Liver (tissue), 9 donors: ENCODE results near the gene FBXL4. TPM values are rescaled to one million over a fixed set of nuclear protein-coding genes. Genes with fewer than 3 reads are reported as not detected.

ENCODE experiments used
- DNase-seq: peaks from one replicate; pipeline ENCODE4 v3.0.0-alpha.2; 2017; ENCODE audit warnings: low spot score
- H3K27ac ChIP-seq, 2 donors: one replicate each; pipeline ENCODE4 v1.7.0; 2013; ENCODE audit warnings: inconsistent platforms in 2 of 2, low read length in 2 of 2, control low read depth in 1 of 2, low read depth in 1 of 2, mild to moderate bottlenecking in 1 of 2
- H3K27me3 ChIP-seq, 4 donors: one replicate each; pipeline versions ENCODE4 v1.6.1 to v1.7.0; 2013; ENCODE audit warnings: low read length in 3 of 4, inconsistent platforms in 1 of 4, mild to moderate bottlenecking in 1 of 4, moderate library complexity in 1 of 4; ENCODE audit not compliant: control insufficient read depth in 4 of 4, insufficient read depth in 4 of 4
- H3K36me3 ChIP-seq, 4 donors: one replicate each; pipeline versions ENCODE4 v1.6.1 to v1.7.0; 2013; ENCODE audit warnings: low read length in 3 of 4, mild to moderate bottlenecking in 3 of 4, low read depth in 1 of 4, moderate library complexity in 1 of 4; ENCODE audit not compliant: control insufficient read depth in 4 of 4, insufficient read depth in 3 of 4
- H3K4me1 ChIP-seq, 4 donors: one replicate each; pipeline versions ENCODE4 v1.6.1 to v1.7.0; 2013; ENCODE audit warnings: low read length in 3 of 4, mild to moderate bottlenecking in 3 of 4, moderate library complexity in 1 of 4; ENCODE audit not compliant: control insufficient read depth in 4 of 4, insufficient read depth in 4 of 4
- H3K4me3 ChIP-seq, 3 donors: one replicate each; pipeline versions ENCODE4 v1.6.1 to v1.7.0; 2013; ENCODE audit warnings: low read length in 3 of 3, control low read depth in 1 of 3, low read depth in 1 of 3, mild to moderate bottlenecking in 1 of 3
- H3K9ac ChIP-seq, 2 donors: one replicate each; pipeline ENCODE4 v1.7.0; 2013; ENCODE audit warnings: low read length in 2 of 2, mild to moderate bottlenecking in 2 of 2, moderate library complexity in 2 of 2, control low read depth in 1 of 2, low read depth in 1 of 2
- H3K9me3 ChIP-seq, 4 donors: one replicate each; pipeline versions ENCODE4 v1.6.1 to v1.7.0; 2013; ENCODE audit warnings: low read length in 3 of 4; ENCODE audit not compliant: control insufficient read depth in 4 of 4
- EGR1 ChIP-seq, 2 donors: IDR thresholded peaks; 2 replicates each; pipeline ENCODE4 v1.6.1; 2016 to 2018; ENCODE audit warnings: antibody characterized with exemption in 2 of 2, low read depth in 2 of 2
- FOXA1 ChIP-seq: IDR thresholded peaks from 2 replicates; pipeline ENCODE4 v1.6.1; 2016; ENCODE audit warnings: antibody characterized with exemption
- FOXA2 ChIP-seq: IDR thresholded peaks from 2 replicates; pipeline ENCODE4 v1.6.1; 2016; ENCODE audit warnings: antibody characterized with exemption
- GABPA ChIP-seq, 2 donors: IDR thresholded peaks in 1 of 2; conservative IDR thresholded peaks in 1 of 2; 2 replicates each; pipeline ENCODE4 v1.6.1; 2016; ENCODE audit warnings: antibody characterized with exemption in 2 of 2, mild to moderate bottlenecking in 1 of 2, moderate library complexity in 1 of 2
- HNF4A ChIP-seq, 2 donors: conservative IDR thresholded peaks; 2 replicates each; pipeline ENCODE4 v1.6.1; 2016; ENCODE audit warnings: antibody characterized with exemption in 2 of 2, mild to moderate bottlenecking in 2 of 2
- HNF4G ChIP-seq: IDR thresholded peaks from 2 replicates; pipeline ENCODE4 v1.6.1; 2016; ENCODE audit warnings: antibody characterized with exemption
- JUND ChIP-seq, 2 donors: IDR thresholded peaks; 2 replicates each; pipeline ENCODE4 v1.6.1; 2016; ENCODE audit warnings: antibody characterized with exemption in 2 of 2
- NR2F2 ChIP-seq: IDR thresholded peaks from 2 replicates; pipeline ENCODE4 v1.6.1; 2016; ENCODE audit warnings: antibody characterized with exemption
- RAD21 ChIP-seq, 2 donors: IDR thresholded peaks; 2 replicates each; pipeline ENCODE4 v1.6.1; 2016; ENCODE audit warnings: antibody characterized with exemption in 2 of 2, mild to moderate bottlenecking in 2 of 2
- RXRA ChIP-seq, 2 donors: IDR thresholded peaks; 2 replicates each; pipeline ENCODE4 v1.6.1; 2017 to 2018; ENCODE audit warnings: antibody characterized with exemption in 2 of 2, mild to moderate bottlenecking in 1 of 2
- SP1 ChIP-seq: IDR thresholded peaks from 2 replicates; pipeline ENCODE4 v1.6.1; 2018; ENCODE audit warnings: antibody characterized with exemption, mild to moderate bottlenecking
- TAF1 ChIP-seq: conservative IDR thresholded peaks from 2 replicates; pipeline ENCODE4 v1.6.1; 2016; ENCODE audit warnings: antibody characterized with exemption, mild to moderate bottlenecking
- YY1 ChIP-seq: IDR thresholded peaks from 2 replicates; pipeline ENCODE4 v1.6.1; 2016; ENCODE audit warnings: antibody characterized with exemption, mild to moderate bottlenecking
- WGBS: extraction: QIAGEN DNeasy Blood & Tissue Kit; methylation state at CpG from one replicate; pipeline ENCODE4 v1.1.7; 2013; 5-methylcytosine and 5-hydroxymethylcytosine counted together
- polyA plus RNA-seq, 2 donors: library from polyadenylated mRNA; stranded (reverse) in 1 of 2; unstranded in 1 of 2; fragments of 200-250 nt in 1 of 2; fragments of >200 nt in 1 of 2; fragmentation: Nextera tagmentation in 1 of 2; extraction: Ambion mirVana in 1 of 2; gene quantifications; one replicate each; pipeline versions ENCODE4 v1.2.1 to v1.2.3, GENCODE V29; 2013 to 2015
- total RNA-seq, 2 donors: library from RNA; depleted of rRNA; stranded (reverse); fragments of >200 nt; gene quantifications; one replicate each; pipeline ENCODE4 v1.2.3, GENCODE V29; 2014
- TF ChIP-seq, protein P1 (sequence below): IDR thresholded peaks from 2 replicates; pipeline ENCODE4 v1.6.1; 2016; ENCODE audit warnings: antibody characterized with exemption
- TF ChIP-seq, protein P2 (sequence below): fragments of 150-350 bp; IDR thresholded peaks from 2 replicates; pipeline ENCODE4 v1.5.1; 2017; ENCODE audit warnings: improper control_type of control experiment, low read depth, low read length; ENCODE audit not compliant: missing input control
- TF ChIP-seq, protein P3 (sequence below): IDR thresholded peaks from 2 replicates; pipeline ENCODE4 v1.6.1; 2016; ENCODE audit warnings: antibody characterized with exemption
- TF ChIP-seq, protein P4 (sequence below): IDR thresholded peaks from 2 replicates; pipeline ENCODE4 v1.6.1; 2016; ENCODE audit warnings: antibody characterized with exemption
- donor health status: healthy.
- donor health status: healthy.
- donor health status: healthy.
- donor health status: healthy.
- donor health status: healthy.

FBXL4 gene
- total and polyA plus RNA-seq, 4 donors, result 4.1 to 18.8 (median 14.0) TPM

DNA sequence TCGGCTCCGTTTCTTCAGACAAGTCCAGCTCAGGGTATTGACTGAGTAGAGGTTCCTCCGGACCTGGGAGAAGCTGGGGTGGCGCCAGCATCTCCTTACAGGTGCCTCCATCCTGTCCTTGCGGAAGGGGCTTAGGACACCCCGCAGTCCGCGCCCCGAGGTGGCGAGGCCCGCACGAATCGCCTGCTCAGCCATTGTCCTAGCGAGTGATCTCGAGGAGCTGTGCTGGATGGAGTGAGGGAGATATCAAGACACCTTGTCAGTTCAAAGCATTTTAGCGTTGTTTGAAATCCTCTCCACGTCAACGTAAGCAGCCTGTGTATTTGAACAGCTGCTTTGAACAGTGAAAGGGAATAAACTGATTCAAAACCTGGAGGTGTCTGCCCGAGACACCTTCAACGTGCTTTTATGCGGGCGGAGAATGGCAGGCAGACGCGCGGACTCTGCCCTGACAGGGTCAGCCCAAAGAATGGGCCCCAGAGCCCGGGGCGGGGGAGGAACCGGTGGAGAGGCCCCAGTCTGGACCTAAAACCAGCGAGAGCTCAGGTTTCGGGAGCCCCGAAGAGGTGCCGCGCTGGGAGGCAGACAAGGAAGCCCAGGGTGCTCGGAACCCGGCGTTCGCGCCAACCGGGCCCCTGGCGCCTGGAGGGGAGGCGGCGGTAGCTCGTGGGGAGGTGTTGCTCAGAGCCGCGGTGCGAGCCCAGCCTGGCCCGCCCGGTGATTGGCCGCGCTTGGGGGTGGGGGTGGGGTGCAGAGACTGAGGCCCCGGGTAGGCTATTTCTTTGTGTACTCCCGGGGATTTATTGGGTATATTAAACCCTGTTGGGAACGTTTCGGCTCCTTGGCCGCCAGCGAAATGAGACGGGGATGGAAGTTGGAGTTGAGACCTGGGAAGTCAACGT is 116.4 kb downstream of the FBXL4 start:
- TF ChIP-seq, protein P1, sequence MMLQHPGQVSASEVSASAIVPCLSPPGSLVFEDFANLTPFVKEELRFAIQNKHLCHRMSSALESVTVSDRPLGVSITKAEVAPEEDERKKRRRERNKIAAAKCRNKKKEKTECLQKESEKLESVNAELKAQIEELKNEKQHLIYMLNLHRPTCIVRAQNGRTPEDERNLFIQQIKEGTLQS, result no peak
- TF ChIP-seq, protein P2, sequence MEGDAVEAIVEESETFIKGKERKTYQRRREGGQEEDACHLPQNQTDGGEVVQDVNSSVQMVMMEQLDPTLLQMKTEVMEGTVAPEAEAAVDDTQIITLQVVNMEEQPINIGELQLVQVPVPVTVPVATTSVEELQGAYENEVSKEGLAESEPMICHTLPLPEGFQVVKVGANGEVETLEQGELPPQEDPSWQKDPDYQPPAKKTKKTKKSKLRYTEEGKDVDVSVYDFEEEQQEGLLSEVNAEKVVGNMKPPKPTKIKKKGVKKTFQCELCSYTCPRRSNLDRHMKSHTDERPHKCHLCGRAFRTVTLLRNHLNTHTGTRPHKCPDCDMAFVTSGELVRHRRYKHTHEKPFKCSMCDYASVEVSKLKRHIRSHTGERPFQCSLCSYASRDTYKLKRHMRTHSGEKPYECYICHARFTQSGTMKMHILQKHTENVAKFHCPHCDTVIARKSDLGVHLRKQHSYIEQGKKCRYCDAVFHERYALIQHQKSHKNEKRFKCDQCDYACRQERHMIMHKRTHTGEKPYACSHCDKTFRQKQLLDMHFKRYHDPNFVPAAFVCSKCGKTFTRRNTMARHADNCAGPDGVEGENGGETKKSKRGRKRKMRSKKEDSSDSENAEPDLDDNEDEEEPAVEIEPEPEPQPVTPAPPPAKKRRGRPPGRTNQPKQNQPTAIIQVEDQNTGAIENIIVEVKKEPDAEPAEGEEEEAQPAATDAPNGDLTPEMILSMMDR, result no peak
- TF ChIP-seq GABPA (IDR thresholded peaks at IDR 0.05 in 1 of 2, conservative IDR thresholded peaks at IDR 0.05 in 1 of 2) (no peak), YY1 (no peak), HNF4A (conservative IDR thresholded peaks at IDR 0.05) (no peak), NR2F2 (no peak), TAF1 (no peak), RXRA (IDR thresholded peaks at IDR 0.05) (no peak), SP1 (no peak), HNF4G (no peak)
- TF ChIP-seq, protein P3, sequence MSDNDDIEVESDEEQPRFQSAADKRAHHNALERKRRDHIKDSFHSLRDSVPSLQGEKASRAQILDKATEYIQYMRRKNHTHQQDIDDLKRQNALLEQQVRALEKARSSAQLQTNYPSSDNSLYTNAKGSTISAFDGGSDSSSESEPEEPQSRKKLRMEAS, result no peak
- 6% methylated on average over 58 of the region's 58 CpGs for WGBS
- Histone ChIP-seq H3K36me3 (no peaks in the 10 kb centered on the region), H3K4me1 (peaks cover 27 to 39% (median 35%) of the 10 kb centered on the region in 4 donors), H3K27ac (no peak overlapping the region), H3K9me3 (no peaks in the 10 kb centered on the region), H3K4me3 (peak overlapping the region in 1 of 3 donors; percentile 6), H3K27me3 (peaks cover 5 to 50% (median 20%) of the 10 kb centered on the region in 4 donors), H3K9ac (no peak overlapping the region)
- DNase-seq, result no peak

DNA sequence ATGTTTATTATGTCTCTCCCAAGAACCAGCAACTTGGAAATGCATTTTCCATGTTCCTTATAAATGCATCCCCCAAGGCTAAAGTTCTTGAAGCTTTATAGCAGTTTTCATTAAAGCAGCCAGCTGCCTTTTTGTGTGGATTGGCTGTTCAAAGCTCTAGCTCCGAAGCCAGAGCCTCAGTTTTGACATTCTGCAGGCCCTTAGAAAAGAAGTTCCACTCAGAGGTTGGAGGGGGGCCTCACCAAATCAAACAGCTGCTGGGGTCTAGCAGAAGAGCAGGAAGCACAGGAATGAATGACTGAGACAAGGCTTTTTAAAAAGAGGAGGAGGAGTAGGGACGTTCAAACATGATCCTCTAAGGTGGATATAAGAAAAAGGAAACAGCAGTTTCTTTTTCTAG is 117.6 kb downstream of the FBXL4 start:
- no peaks in the 10 kb centered on the region for H3K9me3 ChIP-seq
- TF ChIP-seq RAD21 (IDR thresholded peaks at IDR 0.05) (no peak), JUND (IDR thresholded peaks at IDR 0.05) (no peak), YY1 (no peak), HNF4A (conservative IDR thresholded peaks at IDR 0.05) (no peak), GABPA (IDR thresholded peaks at IDR 0.05 in 1 of 2, conservative IDR thresholded peaks at IDR 0.05 in 1 of 2) (no peak), TAF1 (no peak), EGR1 (IDR thresholded peaks at IDR 0.05; ENCODE audit: low read depth in 2 of 2) (no peak), HNF4G (no peak), SP1 (no peak), RXRA (IDR thresholded peaks at IDR 0.05) (no peak), FOXA1 (no peak), FOXA2 (no peak)
- TF ChIP-seq, protein P4, sequence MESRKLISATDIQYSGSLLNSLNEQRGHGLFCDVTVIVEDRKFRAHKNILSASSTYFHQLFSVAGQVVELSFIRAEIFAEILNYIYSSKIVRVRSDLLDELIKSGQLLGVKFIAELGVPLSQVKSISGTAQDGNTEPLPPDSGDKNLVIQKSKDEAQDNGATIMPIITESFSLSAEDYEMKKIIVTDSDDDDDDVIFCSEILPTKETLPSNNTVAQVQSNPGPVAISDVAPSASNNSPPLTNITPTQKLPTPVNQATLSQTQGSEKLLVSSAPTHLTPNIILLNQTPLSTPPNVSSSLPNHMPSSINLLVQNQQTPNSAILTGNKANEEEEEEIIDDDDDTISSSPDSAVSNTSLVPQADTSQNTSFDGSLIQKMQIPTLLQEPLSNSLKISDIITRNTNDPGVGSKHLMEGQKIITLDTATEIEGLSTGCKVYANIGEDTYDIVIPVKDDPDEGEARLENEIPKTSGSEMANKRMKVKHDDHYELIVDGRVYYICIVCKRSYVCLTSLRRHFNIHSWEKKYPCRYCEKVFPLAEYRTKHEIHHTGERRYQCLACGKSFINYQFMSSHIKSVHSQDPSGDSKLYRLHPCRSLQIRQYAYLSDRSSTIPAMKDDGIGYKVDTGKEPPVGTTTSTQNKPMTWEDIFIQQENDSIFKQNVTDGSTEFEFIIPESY, result no peak
- TF ChIP-seq, protein P1, result no peak
- TF ChIP-seq, protein P2, result no peak
- WGBS, result 14% methylated on average over 2 of the region's 2 CpGs
- DNase-seq, result no peak
- peaks cover 12 to 44% (median 22%) of the 10 kb centered on the region in 4 donors for H3K27me3 ChIP-seq
- H3K36me3 ChIP-seq, result no peaks in the 10 kb centered on the region
- peaks cover 21 to 31% (median 28%) of the 10 kb centered on the region in 4 donors for H3K4me1 ChIP-seq
- no peak overlapping the region for H3K9ac ChIP-seq
- H3K27ac ChIP-seq, result no peak overlapping the region
- no peak overlapping the region for H3K4me3 ChIP-seq
